ENCODE data around the gene GRIK3. TPM values are rescaled to one million over a fixed set of nuclear protein-coding genes. Genes with fewer than 3 reads are reported as not detected.
A peak's percentile ranks its signal among the peaks of the same experiment; 100 is the strongest.

GRIK3 gene
- total and polyA plus RNA-seq, 5 experiments from 2014 or later: not detected

DNA sequence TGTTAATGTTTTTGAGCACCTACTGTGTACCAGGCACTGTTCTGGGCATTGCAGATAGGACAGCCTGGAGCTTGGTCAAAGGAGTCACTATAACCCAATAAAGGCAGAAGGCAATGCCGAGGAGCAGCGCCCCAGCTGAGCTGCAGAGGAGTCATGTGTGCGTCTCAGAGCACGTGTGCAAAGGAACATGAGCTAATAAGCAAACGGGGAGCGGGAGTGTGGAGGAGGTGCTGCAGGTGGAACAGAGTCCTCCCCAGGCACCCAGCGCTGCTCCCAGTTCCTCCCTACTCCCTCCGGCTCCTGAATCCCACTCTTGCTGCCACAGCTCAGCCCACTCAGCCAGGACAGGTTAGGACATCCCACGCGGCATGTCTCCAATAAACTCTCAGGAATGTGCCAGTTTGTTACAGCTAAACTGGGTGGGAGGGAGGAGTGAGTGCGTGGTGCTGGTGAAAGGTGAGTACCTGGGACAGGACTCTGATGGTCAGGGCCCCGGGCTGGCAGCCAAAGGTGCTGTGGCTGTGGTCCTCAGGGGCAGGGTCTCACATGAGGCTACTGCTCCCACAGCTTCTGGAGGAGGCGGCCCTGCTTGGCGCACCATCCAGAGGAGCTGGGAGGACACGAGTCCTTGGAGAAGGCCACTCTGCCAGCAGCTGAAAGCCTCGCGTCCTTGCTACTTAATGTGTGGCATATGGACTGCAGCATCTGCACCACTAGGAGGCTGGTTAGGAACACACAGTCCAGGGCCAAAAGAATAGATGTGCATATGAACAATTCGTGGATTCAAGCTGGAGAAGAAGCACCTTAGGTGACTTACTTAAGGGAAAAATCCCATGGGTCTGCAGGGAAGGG lies 52.3 kb downstream of the GRIK3 start:
- POLR2A ChIA-PET: no interaction called here
- Mint-ChIP-seq H3K27ac (no peak overlapping the region), H3K4me1 (peaks cover 0 to 2% (median 0%) of the 10 kb centered on the region in 4 donors), H3K4me3 (no peak overlapping the region), H3K27me3 (peaks cover 5 to 59% (median 43%) of the 10 kb centered on the region in 5 donors), H3K36me3 (no peaks in the 10 kb centered on the region), H3K9me3 (peaks cover 0 to 5% (median 0%) of the 10 kb centered on the region in 9 donors)
- DNase-seq: no peak
- ATAC-seq: no peak

DNA sequence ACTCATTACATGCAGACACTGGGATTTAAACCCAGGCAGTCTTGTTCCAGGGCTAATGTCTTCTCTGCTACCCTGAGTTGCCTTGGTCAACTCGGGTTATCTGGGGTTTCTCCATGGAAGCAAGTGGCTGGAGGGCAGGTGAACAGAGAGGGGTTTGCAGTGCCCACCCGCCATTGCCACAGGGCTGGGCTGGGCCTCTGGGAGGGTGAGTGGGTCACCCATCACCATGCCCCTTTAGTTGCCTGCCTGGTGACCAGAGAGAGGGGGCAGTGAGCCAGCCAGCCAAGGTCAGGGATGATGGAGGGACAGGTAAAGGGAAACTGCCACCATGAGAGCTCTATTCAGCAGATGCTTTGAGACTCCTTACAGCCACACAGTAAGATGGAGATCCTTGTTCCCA lies 53.2 kb downstream of the GRIK3 start:
- ATAC-seq (no peak), DNase-seq (no peak)
- POLR2A ChIA-PET: no interaction called here
- no peaks in the 10 kb centered on the region for H3K36me3 Mint-ChIP-seq
- peaks cover 0 to 5% (median 0%) of the 10 kb centered on the region in 9 donors for H3K9me3 Mint-ChIP-seq
- no peak overlapping the region for H3K4me3 Mint-ChIP-seq
- peaks cover 0 to 2% (median 0%) of the 10 kb centered on the region in 4 donors for H3K4me1 Mint-ChIP-seq
- no peak overlapping the region for H3K27ac Mint-ChIP-seq
- H3K27me3 Mint-ChIP-seq: peaks cover 6 to 68% (median 45%) of the 10 kb centered on the region in 5 donors

DNA sequence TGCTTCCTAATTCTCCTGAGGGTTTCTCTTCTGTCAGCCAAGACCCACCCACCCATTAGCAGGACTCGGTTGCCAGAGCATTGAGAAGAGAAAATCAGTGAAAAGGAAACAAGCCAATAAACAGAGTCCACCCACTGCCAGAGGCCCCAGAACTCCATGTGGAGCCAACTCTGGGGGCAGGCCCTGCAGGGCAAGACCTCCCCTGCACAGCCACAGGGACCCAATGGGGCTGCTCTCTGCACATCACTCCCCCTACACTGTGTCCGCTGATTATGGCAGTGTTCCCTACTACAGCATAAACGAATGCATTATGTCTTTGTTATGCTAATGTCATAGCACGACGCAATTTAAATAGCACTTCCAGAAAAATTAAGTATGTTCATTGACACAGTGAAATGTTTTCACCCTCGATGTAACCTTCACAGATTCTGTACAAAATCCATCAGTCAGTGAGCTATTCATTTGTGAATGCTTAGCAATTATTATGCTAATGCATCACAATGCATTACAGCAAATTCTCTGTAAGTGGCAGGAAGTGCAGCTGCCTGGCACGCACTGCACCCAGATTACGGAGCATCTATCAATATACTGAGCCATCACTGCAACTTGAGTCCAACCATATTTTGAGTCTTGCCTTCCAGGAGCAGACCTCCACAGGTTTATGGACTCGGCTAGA lies 56.4 kb downstream of the GRIK3 start:
- Mint-ChIP-seq H3K9me3 (peaks cover 0 to 5% (median 0%) of the 10 kb centered on the region in 9 donors), H3K4me1 (no peaks in the 10 kb centered on the region), H3K27ac (no peak overlapping the region), H3K27me3 (peaks cover 6 to 58% (median 36%) of the 10 kb centered on the region in 5 donors), H3K4me3 (no peak overlapping the region), H3K36me3 (no peaks in the 10 kb centered on the region)
- POLR2A ChIA-PET: no interaction called here
- DNase-seq (no peak), ATAC-seq (no peak)

DNA sequence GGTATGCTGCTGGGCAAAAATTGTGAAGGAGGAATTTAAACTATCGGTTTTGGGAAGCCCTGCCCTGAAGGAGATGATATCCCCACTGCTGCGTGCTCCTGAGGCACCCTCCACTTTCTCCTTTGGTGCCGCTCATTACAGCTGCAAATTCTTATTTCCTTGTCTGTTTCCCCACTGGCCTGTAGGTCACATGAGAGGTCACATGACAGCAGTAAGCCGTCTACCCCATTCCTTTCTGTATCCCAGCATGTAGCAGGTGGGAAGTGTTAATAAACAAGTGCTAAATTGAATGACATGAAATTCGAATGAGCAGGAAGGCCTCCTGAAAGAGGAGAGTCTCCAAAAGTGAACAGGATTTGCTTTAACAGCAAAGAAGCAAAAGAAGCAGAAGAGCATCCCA lies 58.7 kb downstream of the GRIK3 start:
- ATAC-seq: no peak
- H3K4me1 Mint-ChIP-seq: no peaks in the 10 kb centered on the region
- no peak overlapping the region for H3K27ac Mint-ChIP-seq
- H3K9me3 Mint-ChIP-seq: peaks cover 0 to 7% (median 0%) of the 10 kb centered on the region in 9 donors
- POLR2A ChIA-PET: no interaction called here
- DNase-seq: no peak
- no peaks in the 10 kb centered on the region for H3K36me3 Mint-ChIP-seq
- peaks cover 6 to 40% (median 25%) of the 10 kb centered on the region in 5 donors for H3K27me3 Mint-ChIP-seq
- H3K4me3 Mint-ChIP-seq: no peak overlapping the region

DNA sequence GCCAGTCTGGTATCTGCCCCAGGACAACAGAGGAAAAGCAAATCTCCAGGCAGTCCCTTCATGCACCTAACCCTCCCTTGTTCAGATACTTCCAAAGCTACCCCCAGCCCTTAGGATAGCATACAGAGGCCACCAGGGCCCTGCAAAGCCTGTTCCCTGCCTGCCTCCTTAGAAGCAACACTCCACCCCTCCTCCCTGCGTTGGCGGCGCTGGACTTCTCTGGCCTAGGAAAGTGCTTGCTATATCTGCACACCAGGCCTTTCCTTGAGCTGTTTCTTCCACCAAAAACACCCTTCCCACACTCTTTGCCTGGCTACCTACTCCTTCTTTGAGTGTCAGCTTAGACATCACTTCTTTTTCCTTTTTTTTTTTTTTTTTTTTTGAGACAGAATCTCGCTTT lies 61.3 kb downstream of the GRIK3 start:
- no peak overlapping the region for H3K4me3 Mint-ChIP-seq
- H3K9me3 Mint-ChIP-seq: peaks cover 0 to 3% (median 0%) of the 10 kb centered on the region in 9 donors
- no peaks in the 10 kb centered on the region for H3K4me1 Mint-ChIP-seq
- H3K36me3 Mint-ChIP-seq: no peaks in the 10 kb centered on the region
- POLR2A ChIA-PET: no interaction called here
- DNase-seq (peak in 1 of 10 donors; percentile 2), ATAC-seq (no peak)
- H3K27me3 Mint-ChIP-seq: peaks cover 2 to 36% (median 13%) of the 10 kb centered on the region in 5 donors
- no peak overlapping the region for H3K27ac Mint-ChIP-seq

DNA sequence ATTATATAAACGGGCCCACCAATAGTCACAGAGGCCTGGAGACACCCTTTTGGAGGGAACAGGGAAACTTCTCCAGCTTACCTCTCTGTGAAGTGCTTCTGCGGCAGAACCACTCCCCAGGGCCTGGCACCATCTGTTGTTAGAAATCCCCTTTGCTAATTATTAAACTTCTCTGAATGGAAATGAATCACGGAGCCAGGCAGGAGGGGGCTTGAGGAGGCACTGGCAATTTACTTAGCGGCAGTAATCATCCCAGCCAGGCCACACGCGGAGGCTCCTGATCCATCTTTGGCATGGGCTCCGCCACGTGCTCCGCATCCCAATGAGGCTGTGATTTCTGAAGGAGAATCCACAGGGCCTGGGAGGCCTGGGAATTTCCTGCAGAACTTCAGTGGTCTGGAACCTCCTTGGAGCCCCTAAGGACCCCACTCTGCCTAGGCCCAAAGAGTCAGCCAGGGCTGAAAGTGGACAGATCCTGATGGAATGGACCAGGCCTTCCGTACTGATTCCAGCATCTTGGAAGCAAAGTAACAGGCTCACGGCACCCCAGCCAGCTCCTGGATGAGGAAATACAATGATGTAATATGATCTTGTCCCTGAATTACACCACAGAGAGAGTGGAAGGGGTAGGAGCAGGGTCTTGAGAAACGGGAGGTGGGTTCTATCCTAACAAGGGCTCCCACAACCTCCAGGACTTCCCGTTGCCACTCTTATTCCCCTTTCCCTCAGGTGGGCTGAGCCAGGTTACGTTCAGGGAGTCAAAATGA lies 62.3 kb downstream of the GRIK3 start:
- H3K4me3 Mint-ChIP-seq: no peak overlapping the region
- H3K36me3 Mint-ChIP-seq: no peaks in the 10 kb centered on the region
- ATAC-seq (no peak), DNase-seq (no peak)
- no peak overlapping the region for H3K27ac Mint-ChIP-seq
- peaks cover 2 to 27% (median 12%) of the 10 kb centered on the region in 5 donors for H3K27me3 Mint-ChIP-seq
- peaks cover 0 to 3% (median 0%) of the 10 kb centered on the region in 9 donors for H3K9me3 Mint-ChIP-seq
- no peaks in the 10 kb centered on the region for H3K4me1 Mint-ChIP-seq
- POLR2A ChIA-PET: no interaction called here

DNA sequence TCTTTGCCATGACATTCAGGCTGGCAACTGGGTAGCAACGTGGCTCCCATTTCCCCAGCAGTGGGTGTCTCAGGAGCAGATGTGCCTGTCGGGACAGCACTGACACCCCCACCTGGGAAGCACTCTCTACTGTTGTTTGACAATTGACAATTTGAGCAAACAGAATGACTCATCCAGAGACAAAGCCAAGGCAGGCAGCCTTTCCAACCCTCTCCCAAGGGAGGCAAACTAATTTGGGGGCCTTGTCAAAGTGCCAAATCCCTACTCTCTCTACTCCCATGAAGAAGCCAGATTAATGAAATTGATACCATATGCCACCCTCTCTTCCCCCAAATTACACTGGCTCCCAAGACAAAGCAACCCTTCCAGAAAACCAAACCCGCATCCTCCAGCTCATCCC lies 65.6 kb downstream of the GRIK3 start:
- H3K4me1 Mint-ChIP-seq: no peaks in the 10 kb centered on the region
- H3K36me3 Mint-ChIP-seq: no peaks in the 10 kb centered on the region
- ATAC-seq (no peak), DNase-seq (no peak)
- H3K9me3 Mint-ChIP-seq: peaks cover 0 to 3% (median 0%) of the 10 kb centered on the region in 9 donors
- H3K27ac Mint-ChIP-seq: no peak overlapping the region
- H3K27me3 Mint-ChIP-seq: peaks cover 0 to 15% (median 0%) of the 10 kb centered on the region in 5 donors
- H3K4me3 Mint-ChIP-seq: no peak overlapping the region
- POLR2A ChIA-PET: no interaction called here

DNA sequence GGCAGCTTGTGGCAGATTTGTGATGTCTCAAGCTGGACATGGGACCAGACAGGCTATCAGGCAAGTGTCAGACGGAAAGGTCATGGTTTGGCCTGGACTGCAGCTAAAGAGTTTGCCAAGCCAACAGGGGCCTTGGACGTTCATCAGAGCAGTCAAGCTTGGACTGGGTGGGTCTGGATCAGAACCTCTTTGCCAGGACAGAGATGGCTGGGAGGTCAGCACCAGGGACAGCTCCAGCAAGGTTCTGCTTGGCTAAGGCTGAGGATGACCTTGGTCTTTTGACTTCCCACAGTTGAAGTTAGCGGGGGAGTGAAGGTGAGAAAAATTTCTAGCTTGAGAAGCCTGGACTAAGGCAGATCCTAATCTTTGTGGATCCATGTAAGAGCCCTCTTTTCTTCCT lies 68.1 kb downstream of the GRIK3 start:
- Mint-ChIP-seq H3K4me1 (no peaks in the 10 kb centered on the region), H3K4me3 (no peak overlapping the region), H3K27ac (no peak overlapping the region), H3K27me3 (peaks cover 5 to 26% (median 10%) of the 10 kb centered on the region in 5 donors), H3K36me3 (no peaks in the 10 kb centered on the region), H3K9me3 (peaks cover 0 to 4% (median 0%) of the 10 kb centered on the region in 9 donors)
- DNase-seq: no peak
- ATAC-seq: no peak
- POLR2A ChIA-PET: no interaction called here

DNA sequence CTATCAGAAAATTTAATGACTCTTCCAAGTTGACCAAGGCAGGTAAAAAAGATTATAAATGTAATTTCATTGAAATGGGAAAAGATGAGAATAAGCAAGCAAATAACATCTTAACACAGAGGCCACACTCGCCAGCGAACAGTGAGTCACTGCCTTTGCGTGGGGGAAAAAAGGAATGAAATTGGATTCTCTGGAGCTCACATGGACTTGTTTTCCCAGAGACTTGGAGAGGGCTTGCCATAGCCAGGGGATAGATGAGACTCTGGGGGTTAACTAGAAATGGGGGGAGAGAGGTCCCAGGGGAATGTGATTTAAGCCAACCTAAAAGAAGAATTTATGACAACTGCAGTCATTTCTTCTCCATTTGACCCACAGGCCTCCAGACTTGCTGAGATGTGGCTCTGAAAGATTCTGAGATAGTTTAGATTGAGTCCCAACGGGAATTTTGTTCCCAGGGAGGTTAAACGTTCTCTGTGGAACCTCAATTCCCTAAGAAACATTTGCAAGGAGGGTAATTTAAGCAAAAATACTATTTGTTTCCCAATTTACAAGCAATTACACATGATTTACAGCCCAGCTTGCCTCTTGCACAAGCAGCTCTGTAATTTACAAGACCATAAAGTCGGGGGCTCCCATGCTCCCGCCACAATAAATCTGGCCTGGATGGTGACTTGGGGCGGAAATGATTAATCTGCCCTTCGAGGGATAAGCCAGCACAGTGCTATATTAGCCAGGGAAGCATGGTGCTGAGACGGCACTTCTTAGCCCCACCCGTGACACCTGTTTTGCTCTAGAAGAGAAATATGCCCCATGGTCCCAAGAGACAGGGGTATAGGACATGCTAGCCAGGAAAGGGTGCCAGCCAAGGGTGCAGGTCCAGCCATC lies 68.8 kb downstream of the GRIK3 start:
- Mint-ChIP-seq H3K27me3 (peaks cover 5 to 34% (median 11%) of the 10 kb centered on the region in 5 donors), H3K27ac (peak overlapping the region in 1 of 10 donors; percentile 24), H3K36me3 (no peaks in the 10 kb centered on the region), H3K4me1 (no peaks in the 10 kb centered on the region), H3K4me3 (no peak overlapping the region), H3K9me3 (peaks cover 0 to 2% (median 0%) of the 10 kb centered on the region in 9 donors)
- POLR2A ChIA-PET: no interaction called here
- no peak for DNase-seq
- no peak for ATAC-seq

DNA sequence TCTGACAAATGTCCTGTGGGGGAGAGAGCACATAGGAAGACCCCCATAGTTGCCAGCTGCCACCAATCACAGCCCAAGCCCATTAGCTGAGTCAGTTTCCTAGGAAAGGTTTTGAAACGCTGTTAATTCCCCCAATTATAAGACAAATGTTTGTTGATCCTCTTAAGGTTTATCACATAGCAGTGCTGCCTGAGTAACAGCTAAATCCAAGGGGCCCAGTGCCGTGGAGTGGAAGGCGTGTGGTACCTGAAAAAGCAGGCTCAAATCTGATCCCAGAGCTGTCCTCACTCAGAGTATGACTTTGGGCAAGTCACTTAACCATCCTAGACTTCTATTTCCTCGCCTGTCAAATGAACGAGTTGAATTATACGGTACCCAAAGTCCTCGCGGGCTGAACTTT lies 69.5 kb downstream of the GRIK3 start:
- no peak for ATAC-seq
- no peak for DNase-seq
- Mint-ChIP-seq H3K4me1 (no peaks in the 10 kb centered on the region), H3K9me3 (peaks cover 0 to 2% (median 0%) of the 10 kb centered on the region in 9 donors), H3K27me3 (peaks cover 5 to 37% (median 11%) of the 10 kb centered on the region in 5 donors), H3K4me3 (no peak overlapping the region), H3K36me3 (no peaks in the 10 kb centered on the region), H3K27ac (no peak overlapping the region)
- POLR2A ChIA-PET: no interaction called here

DNA sequence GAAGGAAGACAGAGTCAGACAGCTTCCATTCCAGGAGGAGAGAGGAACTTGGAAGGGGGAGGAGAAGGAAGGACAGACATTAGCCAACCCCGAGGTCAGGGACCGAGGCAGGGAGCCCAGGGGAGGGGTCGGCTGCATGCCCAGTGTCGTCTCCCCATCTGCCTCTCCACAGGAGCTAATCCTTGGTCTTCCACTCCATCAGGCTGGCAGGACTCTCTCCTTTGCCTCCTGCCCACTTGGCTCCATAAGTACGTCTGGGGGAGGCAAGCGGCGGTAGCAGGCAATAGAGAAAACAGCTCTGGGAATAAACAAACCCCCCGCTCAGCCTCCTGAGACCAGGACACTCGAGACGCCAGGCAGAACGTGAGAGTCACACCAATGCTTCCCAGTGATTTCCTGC lies 71.3 kb downstream of the GRIK3 start:
- Mint-ChIP-seq H3K4me3 (no peak overlapping the region), H3K27ac (no peak overlapping the region), H3K4me1 (no peaks in the 10 kb centered on the region), H3K27me3 (peaks cover 5 to 37% (median 14%) of the 10 kb centered on the region in 5 donors), H3K36me3 (no peaks in the 10 kb centered on the region), H3K9me3 (peaks cover 0 to 2% (median 0%) of the 10 kb centered on the region in 9 donors)
- DNase-seq: no peak
- POLR2A ChIA-PET: no interaction called here
- ATAC-seq: no peak

DNA sequence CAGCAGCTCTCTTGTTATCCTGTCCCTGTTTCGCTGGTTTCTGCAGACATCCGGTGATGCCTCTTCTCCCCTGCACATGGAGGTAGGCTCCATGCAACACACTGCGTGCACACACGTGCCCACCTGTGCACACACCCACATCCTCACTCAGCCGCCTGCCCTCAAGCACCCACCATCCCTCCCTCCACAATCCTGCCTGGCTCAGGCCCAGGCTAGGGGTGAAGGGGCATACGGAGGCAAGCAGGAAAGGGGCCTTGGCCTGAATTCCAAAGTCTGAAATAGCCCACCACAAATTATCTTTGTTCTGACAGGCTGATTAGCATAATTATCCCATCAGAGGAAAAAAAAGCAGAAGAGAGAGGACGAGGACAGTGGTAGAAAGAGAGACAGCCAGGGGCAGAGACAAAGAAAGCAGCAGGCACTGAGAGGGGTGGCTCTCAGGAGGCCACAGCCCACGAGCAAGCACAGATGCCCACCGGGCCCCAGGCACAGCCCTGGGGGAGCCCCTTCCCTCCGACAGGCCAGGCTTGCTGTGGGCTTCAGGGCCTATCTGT lies 73.2 kb downstream of the GRIK3 start:
- POLR2A ChIA-PET: no interaction called here
- ATAC-seq (no peak), DNase-seq (no peak)
- Mint-ChIP-seq H3K4me3 (no peak overlapping the region), H3K9me3 (peaks cover 0 to 2% (median 0%) of the 10 kb centered on the region in 9 donors), H3K27me3 (peaks cover 5 to 37% (median 16%) of the 10 kb centered on the region in 5 donors), H3K27ac (peak overlapping the region in 1 of 10 donors; percentile 54), H3K4me1 (no peaks in the 10 kb centered on the region), H3K36me3 (no peaks in the 10 kb centered on the region)
